GM21423 (cell line): ENCODE measurements around the gene RPS6KA2.
"Not testable (repeated sequence)": the region's sequence is repeated elsewhere in the genome, so short reads cannot be mapped to it uniquely, and the experiment has no call there.

Experiments
- ATAC-seq: cut with Tn5 transposase; IDR thresholded peaks from one replicate; pipeline ENCODE4 v1.9.1; 2021; ENCODE audit warnings: mild to moderate bottlenecking, moderate library complexity; ENCODE audit not compliant: unreplicated experiment

The RPS6KA2 gene

GRCh38 chr6:166412156-166412910, 214.7 kb downstream of the RPS6KA2 start:
- no peak for ATAC-seq

- no peak for ATAC-seq
Measured at GRCh38 chr6:166411721-166412151, 215.3 kb downstream of the RPS6KA2 start.

- ATAC-seq, result no peak
Measured at GRCh38 chr6:166411271-166411670, 215.8 kb downstream of the RPS6KA2 start.

GRCh38 chr6:166410426-166410935, 216.6 kb downstream of the RPS6KA2 start:
- ATAC-seq, result peak; percentile 45

- no peak for ATAC-seq
Measured at GRCh38 chr6:166408936-166409755, 217.9 kb downstream of the RPS6KA2 start.

GRCh38 chr6:166406197-166406596, 220.9 kb downstream of the RPS6KA2 start:
- no peak for ATAC-seq

GRCh38 chr6:166405386-166405785, 221.7 kb downstream of the RPS6KA2 start:
- ATAC-seq, result no peak

- ATAC-seq, result no peak
Measured at GRCh38 chr6:166402582-166403277, 224.3 kb downstream of the RPS6KA2 start.

- ATAC-seq, result not testable (repeated sequence)
Measured at GRCh38 chr6:166400649-166401250, 226.3 kb downstream of the RPS6KA2 start.

- no peak for ATAC-seq
Measured at GRCh38 chr6:166400181-166400580, 226.9 kb downstream of the RPS6KA2 start.

GRCh38 chr6:166398348-166398747, 228.7 kb downstream of the RPS6KA2 start:
- no peak for ATAC-seq

GRCh38 chr6:166397849-166398248, 229.2 kb downstream of the RPS6KA2 start:
- no peak for ATAC-seq

GRCh38 chr6:166395778-166396177, 231.3 kb downstream of the RPS6KA2 start:
- ATAC-seq, result no peak

- ATAC-seq, result no peak
Measured at GRCh38 chr6:166395351-166395750, 231.7 kb downstream of the RPS6KA2 start.

- no peak for ATAC-seq
Measured at GRCh38 chr6:166394036-166394892, 232.8 kb downstream of the RPS6KA2 start.

- ATAC-seq, result no peak
Measured at GRCh38 chr6:166393535-166393823, 233.6 kb downstream of the RPS6KA2 start.

- ATAC-seq, result not testable (repeated sequence)
Measured at GRCh38 chr6:166392755-166393534, 234.1 kb downstream of the RPS6KA2 start.

- no peak for ATAC-seq
Measured at GRCh38 chr6:166389119-166389518, 237.9 kb downstream of the RPS6KA2 start.

GRCh38 chr6:166388290-166389004, 238.6 kb downstream of the RPS6KA2 start:
- no peak for ATAC-seq
